IPS-18a (cell line): Measurements from ENCODE around the gene ASCC1.
"Not testable (repeated sequence)": the region's sequence is repeated elsewhere in the genome, so short reads cannot be mapped to it uniquely, and the experiment has no call there.

Experiments used
- H3K27ac ChIP-seq: one replicate; pipeline ENCODE4 v1.5.1; 2013; ENCODE audit warnings: low read length
- H3K27me3 ChIP-seq: one replicate; pipeline ENCODE4 v1.6.1; 2013; ENCODE audit warnings: mild to moderate bottlenecking, low read length; ENCODE audit not compliant: control insufficient read depth, insufficient read depth
- H3K36me3 ChIP-seq: one replicate; pipeline ENCODE4 v1.6.1; 2013; ENCODE audit warnings: low read depth, low read length; ENCODE audit not compliant: control insufficient read depth
- H3K4me1 ChIP-seq: one replicate; pipeline ENCODE4 v1.6.1; 2013; ENCODE audit warnings: low read depth, low read length; ENCODE audit not compliant: control insufficient read depth
- H3K4me3 ChIP-seq: one replicate; pipeline ENCODE4 v1.5.1; 2013; ENCODE audit warnings: low read length
- H3K9ac ChIP-seq: one replicate; pipeline ENCODE4 v1.6.1; 2013; ENCODE audit warnings: mild to moderate bottlenecking, low read length, moderate library complexity
- H3K9me3 ChIP-seq: one replicate; pipeline ENCODE4 v1.6.1; 2013; ENCODE audit warnings: low read depth, low read length; ENCODE audit not compliant: control insufficient read depth

The ASCC1 gene

GRCh38 chr10:72114706-72115450, 101.2 kb downstream of the ASCC1 start:
- no peaks in the 10 kb centered on the region for H3K36me3 ChIP-seq
- no peak overlapping the region for H3K27ac ChIP-seq
- no peak overlapping the region for H3K9ac ChIP-seq
- no peak overlapping the region for H3K4me3 ChIP-seq
- H3K27me3 ChIP-seq: no peaks in the 10 kb centered on the region
- H3K9me3 ChIP-seq: no peaks in the 10 kb centered on the region
- H3K4me1 ChIP-seq: no peaks in the 10 kb centered on the region

GRCh38 chr10:72110673-72111401, 105.2 kb downstream of the ASCC1 start:
- no peaks in the 10 kb centered on the region for H3K9me3 ChIP-seq
- no peaks in the 10 kb centered on the region for H3K4me1 ChIP-seq
- no peak overlapping the region for H3K27ac ChIP-seq
- H3K27me3 ChIP-seq: no peaks in the 10 kb centered on the region
- H3K9ac ChIP-seq: no peak overlapping the region
- H3K4me3 ChIP-seq: no peak overlapping the region
- H3K36me3 ChIP-seq: no peaks in the 10 kb centered on the region

GRCh38 chr10:72109636-72110157, 106.4 kb downstream of the ASCC1 start:
- no peak overlapping the region for H3K27ac ChIP-seq
- H3K9ac ChIP-seq: no peak overlapping the region

DNA sequence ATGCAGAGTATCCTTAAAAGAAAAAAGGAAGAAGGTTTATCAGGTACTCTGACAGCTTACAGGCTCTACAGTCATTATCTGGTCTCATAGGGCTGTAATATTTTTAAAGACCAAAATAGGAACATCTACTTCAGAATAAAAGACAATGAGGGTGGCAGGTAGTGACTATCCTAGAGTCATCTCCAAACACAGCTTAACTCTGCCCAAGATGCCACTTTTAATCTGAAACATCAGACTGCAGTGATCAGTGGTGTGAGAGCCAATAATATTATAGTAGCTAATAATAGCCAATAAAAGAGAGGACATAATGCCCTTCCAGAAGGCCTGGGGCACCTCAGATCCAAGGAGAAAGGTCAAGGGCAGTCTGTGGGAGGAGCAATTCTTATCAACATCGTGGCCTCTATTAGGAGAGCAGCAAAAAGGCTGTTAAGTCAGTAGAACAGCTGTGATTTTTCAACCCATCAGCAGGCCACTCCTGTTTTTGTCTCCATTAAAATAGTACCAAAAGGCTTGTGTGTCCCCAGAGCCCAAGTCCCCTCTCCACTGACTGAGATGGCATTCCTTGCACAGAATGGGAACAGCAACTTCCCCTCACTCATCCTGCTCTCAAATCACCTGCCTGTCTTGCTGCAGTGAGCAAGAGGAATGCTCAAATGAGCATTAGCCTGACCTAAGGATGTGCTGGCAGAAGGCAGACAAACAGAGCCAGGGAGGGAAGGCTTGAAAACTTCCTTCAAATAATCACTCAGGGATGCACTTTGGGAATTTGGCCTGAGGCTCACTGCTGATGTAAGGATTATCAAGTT, 107.0 kb downstream of the ASCC1 start:
- Histone ChIP-seq H3K27me3 (no peaks in the 10 kb centered on the region), H3K4me1 (no peaks in the 10 kb centered on the region), H3K9me3 (no peaks in the 10 kb centered on the region), H3K4me3 (no peak overlapping the region), H3K9ac (no peak overlapping the region), H3K27ac (no peak overlapping the region), H3K36me3 (no peaks in the 10 kb centered on the region)

More at GRCh38 chr10:72109636-72110157, 106.4 kb downstream of the ASCC1 start:
- no peaks in the 10 kb centered on the region for H3K27me3 ChIP-seq
- H3K36me3 ChIP-seq: no peaks in the 10 kb centered on the region
- no peaks in the 10 kb centered on the region for H3K9me3 ChIP-seq
- H3K4me3 ChIP-seq: no peak overlapping the region
- H3K4me1 ChIP-seq: no peaks in the 10 kb centered on the region

GRCh38 chr10:72108004-72108370, 108.1 kb downstream of the ASCC1 start:
- H3K4me3 ChIP-seq, H3K36me3 ChIP-seq, H3K9ac ChIP-seq, H3K9me3 ChIP-seq, H3K27me3 ChIP-seq, H3K27ac ChIP-seq, H3K4me1 ChIP-seq: not testable (repeated sequence)

GRCh38 chr10:72107325-72108003, 108.6 kb downstream of the ASCC1 start:
- no peak overlapping the region for H3K9ac ChIP-seq
- no peak overlapping the region for H3K27ac ChIP-seq
- no peaks in the 10 kb centered on the region for H3K9me3 ChIP-seq
- H3K4me1 ChIP-seq: no peaks in the 10 kb centered on the region
- H3K27me3 ChIP-seq: no peaks in the 10 kb centered on the region
- H3K36me3 ChIP-seq: no peaks in the 10 kb centered on the region
- H3K4me3 ChIP-seq: no peak overlapping the region

GRCh38 chr10:72106896-72107295, 109.2 kb downstream of the ASCC1 start:
- Histone ChIP-seq H3K27me3 (no peaks in the 10 kb centered on the region), H3K9ac (no peak overlapping the region), H3K4me1 (no peaks in the 10 kb centered on the region), H3K4me3 (no peak overlapping the region), H3K36me3 (no peaks in the 10 kb centered on the region), H3K27ac (no peak overlapping the region), H3K9me3 (no peaks in the 10 kb centered on the region)

DNA sequence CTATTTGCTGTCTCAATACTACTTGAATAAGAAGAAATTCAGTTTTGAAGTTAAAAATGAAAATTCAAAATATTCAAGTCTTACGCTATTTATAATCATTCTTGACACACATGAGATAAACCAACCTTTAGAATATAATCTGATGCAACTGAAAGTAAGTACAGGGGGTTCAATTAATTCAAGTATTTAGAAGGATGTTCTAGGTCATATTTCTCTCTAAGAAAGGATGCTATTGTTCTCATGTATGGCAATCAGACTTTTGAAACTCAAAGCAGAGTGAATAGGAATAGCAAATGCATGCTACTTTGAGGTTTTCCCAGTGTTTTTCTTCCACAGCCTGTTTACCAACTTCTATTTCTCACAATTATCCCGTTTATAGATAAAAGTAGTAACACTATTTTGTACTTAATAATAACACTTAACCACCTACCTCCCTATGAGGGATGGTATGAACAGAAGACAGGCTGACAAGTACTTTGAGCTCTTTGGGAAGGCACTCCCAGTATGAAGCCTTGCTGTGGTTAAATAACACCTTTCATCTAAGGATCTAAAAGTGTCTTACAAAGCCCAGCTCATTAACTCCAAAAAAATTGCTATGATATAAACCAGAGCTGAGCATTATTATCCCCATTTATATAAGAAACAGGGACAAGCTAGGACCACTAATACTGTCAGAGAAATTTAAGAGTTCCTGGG, 109.8 kb downstream of the ASCC1 start:
- H3K9me3 ChIP-seq: no peaks in the 10 kb centered on the region
- no peaks in the 10 kb centered on the region for H3K36me3 ChIP-seq
- H3K27ac ChIP-seq: no peak overlapping the region
- no peaks in the 10 kb centered on the region for H3K4me1 ChIP-seq
- no peaks in the 10 kb centered on the region for H3K27me3 ChIP-seq
- H3K9ac ChIP-seq: no peak overlapping the region
- no peak overlapping the region for H3K4me3 ChIP-seq

GRCh38 chr10:72105710-72106109, 110.4 kb downstream of the ASCC1 start:
- Histone ChIP-seq H3K27ac (no peak overlapping the region), H3K9me3 (no peaks in the 10 kb centered on the region), H3K4me1 (no peaks in the 10 kb centered on the region), H3K4me3 (no peak overlapping the region), H3K9ac (no peak overlapping the region), H3K36me3 (no peaks in the 10 kb centered on the region), H3K27me3 (no peaks in the 10 kb centered on the region)

- Histone ChIP-seq H3K4me1 (no peaks in the 10 kb centered on the region), H3K4me3 (no peak overlapping the region), H3K9me3 (no peaks in the 10 kb centered on the region), H3K9ac (no peak overlapping the region), H3K27ac (no peak overlapping the region), H3K36me3 (no peaks in the 10 kb centered on the region), H3K27me3 (no peaks in the 10 kb centered on the region)
Measured at GRCh38 chr10:72105098-72105475, 111.0 kb downstream of the ASCC1 start.
